ENCODE data around the gene PTPRT.

GRCh38 chr20:42652266-42652665, 537.4 kb downstream of the PTPRT start:
- no peak for TF ChIP-seq CTCF (IDR thresholded peaks at IDR 0.05)
- no peak for TF ChIP-seq TCF7L2 (IDR thresholded peaks at IDR 0.05; ENCODE audit: low read depth, low read length)
- TF ChIP-seq REST (IDR thresholded peaks at IDR 0.05; ENCODE audit: insufficient read depth in 1 of 2, low read depth in 2 of 2, low read length in 1 of 2), result no peak

Data from Panc1 (cell line).